HCT116 (cell line): ENCODE data around the gene TDRD15. TPM values are rescaled to one million over a fixed set of nuclear protein-coding genes. Genes with fewer than 3 reads are reported as not detected.

ENCODE experiments used
- ATAC-seq: fragments of 200-7000 bp; cut with Tn5 transposase; 2 replicates; pipeline ENCODE4 v1.9.1; 2020; ENCODE audit warnings: mild to moderate bottlenecking, moderate library complexity
- BruUV-seq: library from RNA; stranded (reverse); fragments of 400-500 nt; replicated peaks from 2 replicates; lab custom pipeline; 2021; lab: Mats Ljungman, UMichigan
- CTCF ChIA-PET: fragments of 300-600 bp; sonication (Branson Sonifier 250); formaldehyde crosslinking; loops from one replicate; lab custom pipeline; 2021; ENCODE audit warnings: antibody characterized with exemption; lab: Charles Lee
- POLR2A ChIA-PET: fragments of 300-600, 350-600 bp; sonication (Branson Sonifier 250); formaldehyde crosslinking; loops from one replicate; lab custom pipeline; 2021; ENCODE audit warnings: antibody characterized with exemption; lab: Charles Lee
- RAD21 ChIA-PET, 2 experiments: fragments of 300-600 bp; sonication (Branson Sonifier 250); formaldehyde crosslinking; loops; one replicate each; lab custom pipeline; 2023; ENCODE audit warnings: low total read pairs in 2 of 2; ENCODE audit not compliant: uncharacterized antibody in 2 of 2, unreplicated experiment in 2 of 2, low non-redundant PET in 1 of 2; lab: Charles Lee
- DNase-seq: peaks from one replicate; pipeline ENCODE4 v3.0.0-alpha.2; 2010; ENCODE audit warnings: low read depth, low spot score
- H2AFZ ChIP-seq: fragments of 200-600 bp; shearing (Covaris generic), sonication (generic); 2 replicates; pipeline ENCODE4 v1.6.1; 2017; ENCODE audit warnings: low read depth, mixed run types, mixed read lengths, antibody characterized with exemption, low read length; ENCODE audit not compliant: poor library complexity, severe bottlenecking
- H3K27ac ChIP-seq: 2 replicates; pipeline ENCODE4 v1.5.1; 2012; ENCODE audit warnings: low read depth, low read length
- H3K27me3 ChIP-seq: fragments of 200-600 bp; sonication (generic); 2 replicates; pipeline ENCODE4 v1.6.1; 2016; ENCODE audit warnings: mixed run types, low read length, mixed read lengths; ENCODE audit not compliant: insufficient read depth
- H3K36me3 ChIP-seq, 2 experiments: fragments of 200-500 bp in 1 of 2; fragments of 200-600 bp in 1 of 2; sonication (Bioruptor generic) in 1 of 2; sonication (generic) in 1 of 2; 2 replicates each; pipeline versions ENCODE4 v1.5.1 to v1.6.1; 2014 to 2016; ENCODE audit warnings: low read length in 2 of 2, inconsistent platforms in 1 of 2, mixed read lengths in 1 of 2, mixed run types in 1 of 2; ENCODE audit not compliant: insufficient read depth in 2 of 2, control insufficient read depth in 1 of 2
- H3K4me1 ChIP-seq, 2 experiments: fragments of 200-600 bp in 1 of 2; sonication (generic) in 1 of 2; 2 replicates each; pipeline versions ENCODE4 v1.5.1 to v1.6.1; 2012 to 2017; ENCODE audit warnings: low read length in 2 of 2, inconsistent platforms in 1 of 2, mild to moderate bottlenecking in 1 of 2, mixed read lengths in 1 of 2, mixed run types in 1 of 2, moderate library complexity in 1 of 2; ENCODE audit not compliant: insufficient read depth in 2 of 2, control insufficient read depth in 1 of 2
- H3K4me2 ChIP-seq: fragments of 200-600 bp; sonication (generic); 2 replicates; pipeline ENCODE4 v1.6.1; 2017; ENCODE audit warnings: mixed run types, low read length, mixed read lengths
- H3K4me3 ChIP-seq, 2 experiments: fragments of 200-600 bp in 1 of 2; sonication (generic) in 1 of 2; replicated peaks in 1 of 2; 2 replicates each; pipeline ENCODE4 v1.5.1; 2011 to 2016; ENCODE audit warnings: low read length in 2 of 2, control low read depth in 1 of 2, low read depth in 1 of 2, mild to moderate bottlenecking in 1 of 2, mixed read lengths in 1 of 2, mixed run types in 1 of 2
- H3K79me2 ChIP-seq: fragments of 200-600 bp; sonication (generic); 2 replicates; pipeline ENCODE4 v1.6.1; 2017; ENCODE audit warnings: mild to moderate bottlenecking, mixed run types, low read length, moderate library complexity, mixed read lengths; ENCODE audit not compliant: insufficient read depth
- H3K9ac ChIP-seq: fragments of 200-600 bp; sonication (generic); 2 replicates; pipeline ENCODE4 v1.6.1; 2016; ENCODE audit warnings: low read length, mixed read lengths
- H3K9me2 ChIP-seq: fragments of 200-600 bp; sonication (generic), shearing (Covaris generic); 2 replicates; pipeline ENCODE4 v1.6.1; 2017; ENCODE audit warnings: mixed run types, mild to moderate bottlenecking, moderate library complexity; ENCODE audit not compliant: insufficient read depth
- H3K9me3 ChIP-seq, 2 experiments: fragments of 200-500 bp in 1 of 2; fragments of 200-600 bp in 1 of 2; sonication (Bioruptor generic) in 1 of 2; sonication (generic) in 1 of 2; 2 replicates each; pipeline ENCODE4 v1.6.1; 2014 to 2017; ENCODE audit warnings: low read length in 2 of 2, mixed read lengths in 2 of 2, inconsistent platforms in 1 of 2, low read depth in 1 of 2, mild to moderate bottlenecking in 1 of 2, mixed run types in 1 of 2, moderate library complexity in 1 of 2; ENCODE audit not compliant: control insufficient read depth in 1 of 2, insufficient read depth in 1 of 2
- H4K20me1 ChIP-seq: fragments of 200-600 bp; sonication (generic), shearing (Covaris generic); 2 replicates; pipeline ENCODE4 v1.6.1; 2017; ENCODE audit warnings: mixed run types, mild to moderate bottlenecking, moderate library complexity; ENCODE audit not compliant: insufficient read depth
- EGR1 ChIP-seq: IDR thresholded peaks from 2 replicates; pipeline ENCODE4 v1.6.1; 2012; ENCODE audit warnings: low read depth
- EZH2phosphoT487 ChIP-seq: fragments of 200-600 bp; IDR thresholded peaks from 2 replicates; pipeline ENCODE4 v1.6.1; 2018; ENCODE audit warnings: antibody characterized with exemption, borderline replicate concordance
- FOSL1 ChIP-seq: IDR thresholded peaks from 2 replicates; pipeline ENCODE4 v1.6.1; 2012; ENCODE audit warnings: low read depth
- JUND ChIP-seq: IDR thresholded peaks from 2 replicates; pipeline ENCODE4 v1.6.1; 2012
- RAD21 ChIP-seq: IDR thresholded peaks from 2 replicates; pipeline ENCODE4 v1.6.1; 2012; ENCODE audit warnings: low read depth, mild to moderate bottlenecking
- SP1 ChIP-seq: IDR thresholded peaks from 2 replicates; pipeline ENCODE4 v1.6.1; 2012; ENCODE audit warnings: low read depth
- SRF ChIP-seq: IDR thresholded peaks from 2 replicates; pipeline ENCODE4 v1.6.1; 2012; ENCODE audit warnings: low read depth
- YY1 ChIP-seq: IDR thresholded peaks from 2 replicates; pipeline ENCODE4 v1.6.1; 2011; ENCODE audit warnings: low read length, low read depth, moderate library complexity, mild to moderate bottlenecking; ENCODE audit not compliant: insufficient replicate concordance; ENCODE audit errors: extremely low read depth
- ZFX ChIP-seq: fragments of 450-650 bp; IDR thresholded peaks from 2 replicates; pipeline ENCODE4 v1.6.1; 2017
- ZNF274 ChIP-seq: fragments of 200-500 bp; sonication (Bioruptor generic); IDR thresholded peaks from 2 replicates; pipeline ENCODE4 v1.6.1; 2014; ENCODE audit warnings: mild to moderate bottlenecking, low read depth, low read length, inconsistent platforms
- intact Hi-C: fragments of 100-400 bp; cut with micrococcal nuclease; formaldehyde crosslinking; loops from 2 replicates; pipeline ENCODE4 v1.10.0; 2022
- total RNA-seq: library from RNA; stranded (reverse); gene quantifications from one replicate; pipeline ENCODE4 v1.2.1, GENCODE V29; 2021; ENCODE audit not compliant: unreplicated experiment
- TF ChIP-seq, protein P1 (sequence below), 3 experiments: fragments of 200-600 bp in 1 of 3; sonication (generic) in 1 of 3; IDR thresholded peaks in 2 of 3; conservative IDR thresholded peaks in 1 of 3; 2 replicates each; pipeline ENCODE4 v1.5.1; 2012 to 2017; ENCODE audit warnings: low read depth in 2 of 3, low read length in 2 of 3, antibody characterized with exemption in 1 of 3, borderline replicate concordance in 1 of 3, control low read depth in 1 of 3, mild to moderate bottlenecking in 1 of 3, mixed read lengths in 1 of 3, mixed run types in 1 of 3, moderate library complexity in 1 of 3; ENCODE audit not compliant: insufficient read depth in 1 of 3
- TF ChIP-seq, protein P2 (sequence below): IDR thresholded peaks from 2 replicates; pipeline ENCODE4 v1.6.1; 2012; ENCODE audit warnings: low read depth
- TF ChIP-seq, protein P3 (sequence below): IDR thresholded peaks from 2 replicates; pipeline ENCODE4 v1.6.1; 2012

The TDRD15 gene
- total RNA-seq, 1 experiment from 2014 or later: not detected

DNA sequence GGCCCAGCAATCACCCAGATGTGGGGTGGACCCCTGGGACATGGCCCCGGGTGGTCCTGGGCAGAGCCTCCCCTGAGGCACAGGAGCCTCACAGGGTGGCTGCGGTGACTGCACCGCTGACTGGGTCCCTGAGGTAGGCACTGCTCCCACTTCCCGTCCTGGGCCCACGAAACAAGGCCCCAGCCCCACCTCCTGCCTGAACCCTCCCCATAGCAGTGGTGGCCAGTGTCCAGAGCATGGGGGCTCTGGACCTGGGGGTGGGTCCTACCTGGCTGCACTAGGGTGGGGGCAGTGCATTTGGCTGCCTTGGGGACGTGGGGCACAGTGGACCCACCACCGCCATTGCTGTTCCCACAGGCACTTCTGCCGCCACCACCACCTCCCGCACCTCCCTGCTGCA, 39.4 kb downstream of the TDRD15 start:
- DNase-seq (no peak), ATAC-seq (no peak)
- ChIA-PET RAD21 (no interaction called here), CTCF (no interaction called here), POLR2A (no interaction called here)
- BruUV-seq: no TSS peak
- Histone ChIP-seq H3K4me1 (no peaks in the 10 kb centered on the region), H3K4me2 (no peak overlapping the region), H4K20me1 (no peaks in the 10 kb centered on the region; the same call in 1 of the 2 replicates), H3K9ac (no peak overlapping the region), H3K27me3 (no peaks in the 10 kb centered on the region), H3K27ac (no peak overlapping the region), H3K36me3 (no peaks in the 10 kb centered on the region), H3K79me2 (no peaks in the 10 kb centered on the region), H3K9me2 (no peaks in the 10 kb centered on the region), H3K4me3 (no peak overlapping the region), H2AFZ (no peak overlapping the region), H3K9me3 (no peaks in the 10 kb centered on the region)
- intact Hi-C loops: no loop called here
- TF ChIP-seq FOSL1: no peak
- TF ChIP-seq, protein P1, sequence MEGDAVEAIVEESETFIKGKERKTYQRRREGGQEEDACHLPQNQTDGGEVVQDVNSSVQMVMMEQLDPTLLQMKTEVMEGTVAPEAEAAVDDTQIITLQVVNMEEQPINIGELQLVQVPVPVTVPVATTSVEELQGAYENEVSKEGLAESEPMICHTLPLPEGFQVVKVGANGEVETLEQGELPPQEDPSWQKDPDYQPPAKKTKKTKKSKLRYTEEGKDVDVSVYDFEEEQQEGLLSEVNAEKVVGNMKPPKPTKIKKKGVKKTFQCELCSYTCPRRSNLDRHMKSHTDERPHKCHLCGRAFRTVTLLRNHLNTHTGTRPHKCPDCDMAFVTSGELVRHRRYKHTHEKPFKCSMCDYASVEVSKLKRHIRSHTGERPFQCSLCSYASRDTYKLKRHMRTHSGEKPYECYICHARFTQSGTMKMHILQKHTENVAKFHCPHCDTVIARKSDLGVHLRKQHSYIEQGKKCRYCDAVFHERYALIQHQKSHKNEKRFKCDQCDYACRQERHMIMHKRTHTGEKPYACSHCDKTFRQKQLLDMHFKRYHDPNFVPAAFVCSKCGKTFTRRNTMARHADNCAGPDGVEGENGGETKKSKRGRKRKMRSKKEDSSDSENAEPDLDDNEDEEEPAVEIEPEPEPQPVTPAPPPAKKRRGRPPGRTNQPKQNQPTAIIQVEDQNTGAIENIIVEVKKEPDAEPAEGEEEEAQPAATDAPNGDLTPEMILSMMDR (IDR thresholded peaks at IDR 0.05 in 2 of 3, conservative IDR thresholded peaks at IDR 0.05 in 1 of 3; ENCODE audit: borderline replicate concordance in 1 of 3, insufficient read depth in 1 of 3, low read depth in 2 of 3, low read length in 2 of 3): no peak
- no peak for TF ChIP-seq EZH2phosphoT487
- TF ChIP-seq EGR1: no peak
- TF ChIP-seq ZNF274: no peak
- no peak for TF ChIP-seq RAD21
- TF ChIP-seq, protein P2, sequence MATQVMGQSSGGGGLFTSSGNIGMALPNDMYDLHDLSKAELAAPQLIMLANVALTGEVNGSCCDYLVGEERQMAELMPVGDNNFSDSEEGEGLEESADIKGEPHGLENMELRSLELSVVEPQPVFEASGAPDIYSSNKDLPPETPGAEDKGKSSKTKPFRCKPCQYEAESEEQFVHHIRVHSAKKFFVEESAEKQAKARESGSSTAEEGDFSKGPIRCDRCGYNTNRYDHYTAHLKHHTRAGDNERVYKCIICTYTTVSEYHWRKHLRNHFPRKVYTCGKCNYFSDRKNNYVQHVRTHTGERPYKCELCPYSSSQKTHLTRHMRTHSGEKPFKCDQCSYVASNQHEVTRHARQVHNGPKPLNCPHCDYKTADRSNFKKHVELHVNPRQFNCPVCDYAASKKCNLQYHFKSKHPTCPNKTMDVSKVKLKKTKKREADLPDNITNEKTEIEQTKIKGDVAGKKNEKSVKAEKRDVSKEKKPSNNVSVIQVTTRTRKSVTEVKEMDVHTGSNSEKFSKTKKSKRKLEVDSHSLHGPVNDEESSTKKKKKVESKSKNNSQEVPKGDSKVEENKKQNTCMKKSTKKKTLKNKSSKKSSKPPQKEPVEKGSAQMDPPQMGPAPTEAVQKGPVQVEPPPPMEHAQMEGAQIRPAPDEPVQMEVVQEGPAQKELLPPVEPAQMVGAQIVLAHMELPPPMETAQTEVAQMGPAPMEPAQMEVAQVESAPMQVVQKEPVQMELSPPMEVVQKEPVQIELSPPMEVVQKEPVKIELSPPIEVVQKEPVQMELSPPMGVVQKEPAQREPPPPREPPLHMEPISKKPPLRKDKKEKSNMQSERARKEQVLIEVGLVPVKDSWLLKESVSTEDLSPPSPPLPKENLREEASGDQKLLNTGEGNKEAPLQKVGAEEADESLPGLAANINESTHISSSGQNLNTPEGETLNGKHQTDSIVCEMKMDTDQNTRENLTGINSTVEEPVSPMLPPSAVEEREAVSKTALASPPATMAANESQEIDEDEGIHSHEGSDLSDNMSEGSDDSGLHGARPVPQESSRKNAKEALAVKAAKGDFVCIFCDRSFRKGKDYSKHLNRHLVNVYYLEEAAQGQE: no peak
- no peak for TF ChIP-seq JUND
- no peak for TF ChIP-seq ZFX
- TF ChIP-seq, protein P3, sequence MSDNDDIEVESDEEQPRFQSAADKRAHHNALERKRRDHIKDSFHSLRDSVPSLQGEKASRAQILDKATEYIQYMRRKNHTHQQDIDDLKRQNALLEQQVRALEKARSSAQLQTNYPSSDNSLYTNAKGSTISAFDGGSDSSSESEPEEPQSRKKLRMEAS: no peak
- TF ChIP-seq SP1: no peak
- no peak for TF ChIP-seq YY1
- no peak for TF ChIP-seq SRF
- TF ChIP-seq, all 23 proteins: peak for 0
